HEK293 (cell line): ENCODE data around the gene TLR4.

Experiments
- CTCF ChIA-PET: fragments of 350-600 bp; formaldehyde crosslinking; extraction: SDS; loops from one replicate; lab custom pipeline; 2021; ENCODE audit warnings: antibody characterized with exemption; lab: Yijun Ruan, JAX
- POLR2A ChIA-PET: fragments of 300-600 bp; formaldehyde crosslinking; extraction: SDS; loops from one replicate; lab custom pipeline; 2020; ENCODE audit warnings: antibody characterized with exemption, inconsistent platforms; lab: Yijun Ruan, JAX
- H3K27ac ChIP-seq: fragments of 200-500 bp; sonication (Bioruptor generic); 2 replicates; pipeline ENCODE4 v1.5.1; 2014; ENCODE audit warnings: low read depth, low read length, control low read depth, inconsistent platforms; ENCODE audit errors: extremely low read depth
- H3K36me3 ChIP-seq, 2 experiments: fragments of 200-500 bp in 1 of 2; sonication (Bioruptor generic) in 1 of 2; 1 replicate in 1 of 2; 2 replicates in 1 of 2; pipeline ENCODE4 v1.5.1; 2014 to 2017; ENCODE audit warnings: inconsistent platforms in 2 of 2, low read length in 2 of 2; ENCODE audit not compliant: control insufficient read depth in 2 of 2, insufficient read depth in 1 of 2
- H3K4me1 ChIP-seq: fragments of 200-500 bp; sonication (Bioruptor generic); 2 replicates; pipeline ENCODE4 v1.5.1; 2014; ENCODE audit warnings: mild to moderate bottlenecking, low read length, inconsistent platforms; ENCODE audit not compliant: control insufficient read depth, insufficient read depth
- H3K4me3 ChIP-seq: 2 replicates; pipeline ENCODE4 v1.5.1; 2011; ENCODE audit warnings: low read depth, mild to moderate bottlenecking, control low read depth, low read length, moderate library complexity
- H3K9me3 ChIP-seq: fragments of 200-500 bp; sonication (Bioruptor generic); 2 replicates; pipeline ENCODE4 v1.5.1; 2014; ENCODE audit warnings: low read depth, low read length, inconsistent platforms; ENCODE audit not compliant: control insufficient read depth, insufficient read depth
- AEBP2 ChIP-seq: fragments of 450-650 bp; formaldehyde crosslinking; IDR thresholded peaks from 2 replicates; pipeline ENCODE4 v1.5.1; 2016; ENCODE audit warnings: missing biosample characterization, missing genetic modification characterization, borderline replicate concordance
- ATF2 ChIP-seq: fragments of 450-650 bp; formaldehyde crosslinking; IDR thresholded peaks from 2 replicates; pipeline ENCODE4 v1.5.1; 2016; ENCODE audit warnings: missing biosample characterization, missing genetic modification characterization, low read depth
- MYNN ChIP-seq: fragments of 450-650 bp; formaldehyde crosslinking; IDR thresholded peaks from 2 replicates; pipeline ENCODE4 v1.5.1; 2016; ENCODE audit warnings: missing biosample characterization, missing genetic modification characterization, borderline replicate concordance
- MZF1 ChIP-seq: fragments of 450-650 bp; formaldehyde crosslinking; IDR thresholded peaks from 2 replicates; pipeline ENCODE4 v1.5.1; 2017; ENCODE audit warnings: missing biosample characterization, missing genetic modification characterization, borderline replicate concordance
- PRDM1 ChIP-seq: fragments of 450-650 bp; formaldehyde crosslinking; IDR thresholded peaks from 2 replicates; pipeline ENCODE4; 2016; ENCODE audit warnings: missing biosample characterization, missing genetic modification characterization
- SCRT1 ChIP-seq: fragments of 450-650 bp; formaldehyde crosslinking; IDR thresholded peaks from 2 replicates; pipeline ENCODE4 v1.5.1; 2016; ENCODE audit warnings: missing biosample characterization, missing genetic modification characterization, borderline replicate concordance
- SP3 ChIP-seq: fragments of 450-650 bp; formaldehyde crosslinking; IDR thresholded peaks from 2 replicates; pipeline ENCODE4 v1.5.1; 2016; ENCODE audit warnings: missing biosample characterization, missing genetic modification characterization
- TSHZ1 ChIP-seq: fragments of 450-650 bp; formaldehyde crosslinking; IDR thresholded peaks from 2 replicates; pipeline ENCODE4 v1.5.1; 2016; ENCODE audit warnings: missing biosample characterization, missing genetic modification characterization, borderline replicate concordance
- YY2 ChIP-seq: fragments of 450-650 bp; formaldehyde crosslinking; IDR thresholded peaks from 2 replicates; pipeline ENCODE4 v1.5.1; 2016; ENCODE audit warnings: missing biosample characterization, missing genetic modification characterization
- ZBTB21 ChIP-seq: fragments of 450-650 bp; formaldehyde crosslinking; IDR thresholded peaks from 2 replicates; pipeline ENCODE4 v1.5.1; 2017; ENCODE audit warnings: missing biosample characterization, missing genetic modification characterization
- ZNF214 ChIP-seq: fragments of 450-650 bp; formaldehyde crosslinking; IDR thresholded peaks from 2 replicates; pipeline ENCODE4 v1.5.1; 2017; ENCODE audit warnings: missing biosample characterization, mild to moderate bottlenecking, missing genetic modification characterization, borderline replicate concordance
- ZNF302 ChIP-seq: fragments of 450-650 bp; formaldehyde crosslinking; IDR thresholded peaks from 2 replicates; pipeline ENCODE4 v1.5.1; 2016; ENCODE audit warnings: missing biosample characterization, missing genetic modification characterization, low read depth
- ZNF366 ChIP-seq: fragments of 450-650 bp; formaldehyde crosslinking; conservative IDR thresholded peaks from 2 replicates; pipeline ENCODE4 v1.5.1; 2016; ENCODE audit warnings: missing biosample characterization, missing genetic modification characterization
- ZNF501 ChIP-seq: fragments of 450-650 bp; formaldehyde crosslinking; IDR thresholded peaks from 2 replicates; pipeline ENCODE4 v1.5.1; 2016; ENCODE audit warnings: missing biosample characterization, missing genetic modification characterization
- ZNF514 ChIP-seq: fragments of 450-650 bp; formaldehyde crosslinking; IDR thresholded peaks from 2 replicates; pipeline ENCODE4 v1.5.1; 2016; ENCODE audit warnings: missing biosample characterization, missing genetic modification characterization
- ZNF529 ChIP-seq: fragments of 450-650 bp; formaldehyde crosslinking; IDR thresholded peaks from 2 replicates; pipeline ENCODE4 v1.5.1; 2017; ENCODE audit warnings: missing genetic modification characterization, missing biosample characterization; ENCODE audit not compliant: insufficient replicate concordance
- ZNF585B ChIP-seq: fragments of 450-650 bp; formaldehyde crosslinking; IDR thresholded peaks from 2 replicates; pipeline ENCODE4 v1.5.1; 2016; ENCODE audit warnings: missing biosample characterization, missing genetic modification characterization
- ZNF704 ChIP-seq: fragments of 450-650 bp; formaldehyde crosslinking; IDR thresholded peaks from 2 replicates; pipeline ENCODE4 v1.5.1; 2016; ENCODE audit warnings: missing biosample characterization, missing genetic modification characterization
- ZNF843 ChIP-seq: fragments of 450-650 bp; formaldehyde crosslinking; IDR thresholded peaks from 2 replicates; pipeline ENCODE4 v1.5.1; 2016; ENCODE audit warnings: missing biosample characterization, missing genetic modification characterization
- TF ChIP-seq, protein P1 (sequence below): fragments of 450-650 bp; formaldehyde crosslinking; IDR thresholded peaks from 2 replicates; pipeline ENCODE4 v1.5.1; 2017; ENCODE audit warnings: missing biosample characterization, mild to moderate bottlenecking, missing genetic modification characterization, moderate library complexity

Gene TLR4

DNA sequence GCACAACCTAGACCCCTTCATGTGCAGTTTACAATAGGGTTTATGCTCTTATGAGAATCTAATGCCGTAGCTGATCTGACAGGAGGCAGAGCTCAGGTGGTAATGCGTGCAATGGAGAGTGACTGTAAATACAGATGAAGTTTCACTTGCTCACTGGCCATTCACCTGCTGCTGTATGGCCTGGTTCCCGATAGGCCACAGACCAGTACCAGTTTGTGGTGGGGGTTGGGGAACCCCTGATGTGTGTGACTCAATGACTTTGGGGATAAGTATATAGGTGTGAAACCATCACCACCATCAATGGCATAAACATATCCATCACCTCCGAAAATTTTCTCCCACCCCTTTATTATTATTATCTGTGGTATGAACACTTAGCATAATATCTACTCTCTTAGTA is 42.1 kb downstream of the TLR4 start:
- H3K9me3 ChIP-seq: no peaks in the 10 kb centered on the region
- no peak overlapping the region for H3K4me3 ChIP-seq
- POLR2A ChIA-PET: no interaction called here
- TF ChIP-seq ZBTB21 (tag by site-specific recombination) (no peak), PRDM1 (tag by site-specific recombination) (no peak), ZNF529 (tag by site-specific recombination) (no peak), ZNF501 (tag by site-specific recombination) (no peak), YY2 (tag by site-specific recombination) (no peak), ATF2 (tag by site-specific recombination) (no peak), SP3 (tag by site-specific recombination) (no peak), ZNF302 (tag by site-specific recombination) (no peak), ZNF214 (tag by site-specific recombination) (no peak), ZNF366 (tag by site-specific recombination) (no peak), MZF1 (tag by site-specific recombination) (no peak), ZNF514 (tag by site-specific recombination) (no peak), MYNN (no peak), ZNF704 (tag by site-specific recombination) (no peak), SCRT1 (tag by site-specific recombination) (no peak), ZNF585B (tag by site-specific recombination) (no peak), ZNF843 (no peak), AEBP2 (tag by site-specific recombination) (no peak), TSHZ1 (tag by site-specific recombination) (no peak)
- TF ChIP-seq, protein P1, sequence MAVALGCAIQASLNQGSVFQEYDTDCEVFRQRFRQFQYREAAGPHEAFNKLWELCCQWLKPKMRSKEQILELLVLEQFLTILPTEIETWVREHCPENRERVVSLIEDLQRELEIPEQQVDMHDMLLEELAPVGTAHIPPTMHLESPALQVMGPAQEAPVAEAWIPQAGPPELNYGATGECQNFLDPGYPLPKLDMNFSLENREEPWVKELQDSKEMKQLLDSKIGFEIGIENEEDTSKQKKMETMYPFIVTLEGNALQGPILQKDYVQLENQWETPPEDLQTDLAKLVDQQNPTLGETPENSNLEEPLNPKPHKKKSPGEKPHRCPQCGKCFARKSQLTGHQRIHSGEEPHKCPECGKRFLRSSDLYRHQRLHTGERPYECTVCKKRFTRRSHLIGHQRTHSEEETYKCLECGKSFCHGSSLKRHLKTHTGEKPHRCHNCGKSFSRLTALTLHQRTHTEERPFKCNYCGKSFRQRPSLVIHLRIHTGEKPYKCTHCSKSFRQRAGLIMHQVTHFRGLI (tag by site-specific recombination): no peak
- TF ChIP-seq, all 188 proteins: peak for 0
- CTCF ChIA-PET: no interaction called here
- no peaks in the 10 kb centered on the region for H3K36me3 ChIP-seq
- no peaks in the 10 kb centered on the region for H3K4me1 ChIP-seq
- no peak overlapping the region for H3K27ac ChIP-seq
